Mesenchymal stem cell (in vitro differentiated cells and primary cell): ENCODE data around the gene CCNA1. TPM values are rescaled to one million over a fixed set of nuclear protein-coding genes. Genes with fewer than 3 reads are reported as not detected.
A peak's percentile ranks its signal among the peaks of the same experiment; 100 is the strongest.

Experiments
- DNase-seq: peaks from one replicate; pipeline ENCODE4 v3.0.0-alpha.2; 2013
- H2AFZ ChIP-seq: one replicate; pipeline ENCODE4 v1.6.1; 2013; ENCODE audit warnings: low read depth, mild to moderate bottlenecking, control low read depth, inconsistent platforms, low read length, moderate library complexity
- H2AK5ac ChIP-seq: 2 replicates; pipeline ENCODE4 v1.6.1; 2013; ENCODE audit warnings: low read length, moderate library complexity, mild to moderate bottlenecking, inconsistent platforms; ENCODE audit not compliant: severe bottlenecking
- H2BK120ac ChIP-seq: one replicate; pipeline ENCODE4 v1.6.1; 2013; ENCODE audit warnings: low read depth, mild to moderate bottlenecking, inconsistent platforms, low read length, moderate library complexity
- H2BK12ac ChIP-seq, 2 experiments: one replicate each; pipeline ENCODE4 v1.6.1; 2013; ENCODE audit warnings: inconsistent platforms in 2 of 2, low read length in 2 of 2, mild to moderate bottlenecking in 2 of 2, moderate library complexity in 2 of 2, control low read depth in 1 of 2
- H2BK15ac ChIP-seq: one replicate; pipeline ENCODE4 v1.6.1; 2013; ENCODE audit warnings: mild to moderate bottlenecking, low read depth, inconsistent platforms; ENCODE audit not compliant: poor library complexity, severe bottlenecking
- H2BK5ac ChIP-seq: 2 replicates; pipeline ENCODE4 v1.6.1; 2013; ENCODE audit warnings: low read depth, mild to moderate bottlenecking, low read length, control low read depth, inconsistent platforms; ENCODE audit not compliant: poor library complexity, severe bottlenecking
- H3K14ac ChIP-seq, 2 experiments: one replicate each; pipeline ENCODE4 v1.6.1; 2013; ENCODE audit warnings: inconsistent platforms in 2 of 2, low read length in 2 of 2, control low read depth in 1 of 2, mild to moderate bottlenecking in 1 of 2, moderate library complexity in 1 of 2
- H3K18ac ChIP-seq, 2 experiments: one replicate each; pipeline ENCODE4 v1.6.1; 2013; ENCODE audit warnings: inconsistent platforms in 2 of 2, low read length in 2 of 2, control low read depth in 1 of 2, low read depth in 1 of 2, mild to moderate bottlenecking in 1 of 2
- H3K23ac ChIP-seq, 2 experiments: one replicate each; pipeline ENCODE4 v1.6.1; 2013; ENCODE audit warnings: inconsistent platforms in 2 of 2, low read length in 2 of 2, mild to moderate bottlenecking in 2 of 2, moderate library complexity in 2 of 2, control low read depth in 1 of 2
- H3K27ac ChIP-seq: 2 replicates; pipeline ENCODE4 v1.5.1; 2013; ENCODE audit warnings: mild to moderate bottlenecking, moderate library complexity, low read length, control low read depth, inconsistent platforms; ENCODE audit not compliant: poor library complexity, severe bottlenecking
- H3K27me3 ChIP-seq, 2 experiments: 2 replicates each; pipeline versions ENCODE4 v1.6.1 to v1.7.0; 2013; ENCODE audit warnings: low read length in 2 of 2, mild to moderate bottlenecking in 2 of 2, moderate library complexity in 2 of 2, control low read depth in 1 of 2, inconsistent platforms in 1 of 2; ENCODE audit not compliant: control insufficient read depth in 1 of 2, insufficient read depth in 1 of 2
- H3K36me3 ChIP-seq, 2 experiments: 2 replicates each; pipeline versions ENCODE4 v1.6.1 to v1.7.0; 2013; ENCODE audit warnings: low read length in 2 of 2, control low read depth in 1 of 2, inconsistent platforms in 1 of 2, low read depth in 1 of 2, mild to moderate bottlenecking in 1 of 2; ENCODE audit not compliant: insufficient read depth in 2 of 2, control insufficient read depth in 1 of 2
- H3K4ac ChIP-seq, 2 experiments: one replicate each; pipeline ENCODE4 v1.6.1; 2013; ENCODE audit warnings: inconsistent platforms in 2 of 2, low read length in 2 of 2, mild to moderate bottlenecking in 2 of 2, moderate library complexity in 2 of 2, control low read depth in 1 of 2, low read depth in 1 of 2
- H3K4me1 ChIP-seq: 2 replicates; pipeline ENCODE4 v1.6.1; 2013; ENCODE audit warnings: low read depth, low read length, control low read depth; ENCODE audit not compliant: control insufficient read depth, insufficient read depth
- H3K4me2 ChIP-seq: 2 replicates; pipeline ENCODE4 v1.6.1; 2013; ENCODE audit warnings: low read length, mild to moderate bottlenecking, inconsistent platforms; ENCODE audit not compliant: poor library complexity, severe bottlenecking
- H3K4me3 ChIP-seq, 2 experiments: 2 replicates each; pipeline versions ENCODE4 v1.5.1 to v1.7.0; 2013; ENCODE audit warnings: low read length in 2 of 2, mild to moderate bottlenecking in 2 of 2, control low read depth in 1 of 2, low read depth in 1 of 2; ENCODE audit not compliant: insufficient read depth in 1 of 2
- H3K79me1 ChIP-seq: replicated peaks from 2 replicates; pipeline ENCODE4 v1.6.1; 2013; ENCODE audit warnings: mild to moderate bottlenecking, control low read depth, low read length, inconsistent platforms; ENCODE audit not compliant: poor library complexity, severe bottlenecking
- H3K9ac ChIP-seq: 2 replicates; pipeline ENCODE4 v1.7.0; 2013; ENCODE audit warnings: mild to moderate bottlenecking, low read length, moderate library complexity
- H3K9me3 ChIP-seq: 2 replicates; pipeline ENCODE4 v1.7.0; 2013; ENCODE audit warnings: mild to moderate bottlenecking, low read length; ENCODE audit not compliant: control insufficient read depth
- H4K8ac ChIP-seq: one replicate; pipeline ENCODE4 v1.6.1; 2013; ENCODE audit warnings: inconsistent platforms, mild to moderate bottlenecking, low read length, moderate library complexity
- H4K91ac ChIP-seq: one replicate; pipeline ENCODE4 v1.6.1; 2013; ENCODE audit warnings: mild to moderate bottlenecking, low read length, inconsistent platforms
- WGBS: methylation state at CpG from one replicate; pipeline ENCODE4 v1.1.7; 2013; ENCODE audit warnings: mixed read lengths; 5-methylcytosine and 5-hydroxymethylcytosine counted together
- polyA plus RNA-seq, 2 experiments: library from polyadenylated mRNA; stranded (reverse); fragments of 200-250 nt; gene quantifications; one replicate each; pipeline ENCODE4 v1.2.3, GENCODE V29; 2013

Gene CCNA1
- 0.06 TPM for polyA plus RNA-seq (2013, experiment 1 of 2)
- polyA plus RNA-seq (2013, experiment 2 of 2) = 0.03 TPM

DNA sequence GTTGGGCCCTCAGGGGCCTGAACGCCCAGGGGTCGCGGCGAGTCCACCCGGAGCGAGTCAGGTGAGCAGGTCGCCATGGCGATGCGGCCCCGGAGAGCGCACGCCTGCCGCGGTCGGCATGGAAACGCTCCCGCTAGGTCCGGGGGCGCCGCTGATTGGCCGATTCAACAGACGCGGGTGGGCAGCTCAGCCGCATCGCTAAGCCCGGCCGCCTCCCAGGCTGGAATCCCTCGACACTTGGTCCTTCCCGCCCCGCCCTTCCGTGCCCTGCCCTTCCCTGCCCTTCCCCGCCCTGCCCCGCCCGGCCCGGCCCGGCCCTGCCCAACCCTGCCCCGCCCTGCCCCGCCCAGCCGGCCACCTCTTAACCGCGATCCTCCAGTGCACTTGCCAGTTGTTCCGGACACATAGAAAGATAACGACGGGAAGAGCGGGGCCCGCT lies at the start of gene CCNA1:
Gene CCNA1 (plus strand): TSS at position 390 of the 439 bp plus-strand sequence. CDS start 562 bp downstream, outside the sequence.
- Histone ChIP-seq H3K14ac (peak within 1 kb of the TSS in 1 of 2 experiments; percentile 58), H3K9me3 (no peaks in the 10 kb centered on the region), H3K79me1 (no peaks in the 10 kb centered on the region), H3K27me3 (peaks cover 39 to 45% of the 10 kb centered on the region in 2 experiments), H3K36me3 (no peaks in the 10 kb centered on the region), H3K4me1 (peaks cover 20% of the 10 kb centered on the region), H3K18ac (no peak within 1 kb of the TSS), H2AK5ac (no peak within 1 kb of the TSS), H3K9ac (peak within 1 kb of the TSS; percentile 32), H2BK5ac (no peak within 1 kb of the TSS), H2BK120ac (no peak within 1 kb of the TSS), H2AFZ (no peak within 1 kb of the TSS), H2BK12ac (no peak within 1 kb of the TSS), H4K8ac (no peak within 1 kb of the TSS), H3K27ac (no peak within 1 kb of the TSS), H3K23ac (no peak within 1 kb of the TSS), H2BK15ac (no peak within 1 kb of the TSS), H3K4me2 (peak within 1 kb of the TSS; percentile 100), H3K4ac (no peak within 1 kb of the TSS), H3K4me3 (peak within 1 kb of the TSS; percentile 56 to 73), H4K91ac (no peak within 1 kb of the TSS)
- no peak for DNase-seq
- 2% methylated on average over 37 of the region's 46 CpGs for WGBS

DNA sequence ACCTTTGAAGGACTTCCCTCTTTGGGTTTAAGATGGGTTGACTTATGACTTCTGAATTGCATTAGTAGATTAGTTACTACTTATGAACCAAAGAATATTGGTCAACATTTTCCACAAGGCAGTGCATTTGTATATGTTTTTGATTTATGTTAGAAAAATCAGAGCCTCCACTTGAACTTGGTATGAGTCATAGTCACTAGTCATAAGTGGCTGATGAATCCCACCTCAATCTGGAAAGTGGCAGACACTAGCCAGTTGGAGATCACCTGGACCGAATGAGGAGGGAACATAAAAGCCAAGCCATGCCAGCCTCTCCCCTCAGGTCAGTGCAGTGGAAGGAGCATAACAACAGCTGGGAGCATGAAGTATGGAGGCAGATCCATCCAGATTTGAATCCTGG lies 46.8 kb upstream of the CCNA1 start:
- WGBS = 78% methylated on average over 1 of the region's 1 CpG

DNA sequence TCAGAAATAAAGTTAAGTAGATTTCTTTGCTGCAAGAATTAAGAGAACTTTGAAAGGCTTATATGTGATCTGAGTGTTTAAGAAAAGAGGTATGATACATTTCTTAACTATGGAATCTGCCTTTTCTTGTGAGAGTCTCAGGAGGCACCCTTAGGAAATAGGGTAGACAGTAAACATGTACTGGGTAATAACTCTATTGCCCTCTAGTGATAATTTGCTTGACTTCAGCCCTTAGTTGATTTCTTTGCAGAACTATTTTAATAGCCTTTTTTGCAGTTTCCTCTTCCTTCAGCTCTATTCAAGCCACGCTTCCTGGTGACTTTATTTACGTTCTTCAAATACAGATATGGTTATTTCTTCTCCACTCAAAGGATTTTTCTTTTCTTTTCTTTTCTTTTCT lies 37.0 kb upstream of the CCNA1 start:
- H3K27me3 ChIP-seq = no peaks in the 10 kb centered on the region
- no peak overlapping the region for H4K91ac ChIP-seq
- peak; percentile 46 for DNase-seq
- no peak overlapping the region for H3K4me2 ChIP-seq
- H2AFZ ChIP-seq = no peak overlapping the region
- H3K9ac ChIP-seq = peak overlapping the region; percentile 41
- H3K4me3 ChIP-seq = no peak overlapping the region
- H4K8ac ChIP-seq = no peak overlapping the region
- no peaks in the 10 kb centered on the region for H3K36me3 ChIP-seq
- no CpG with 5 or more reads among the region's 2 CpGs for WGBS
- no peak overlapping the region for H2BK15ac ChIP-seq
- H2AK5ac ChIP-seq = no peak overlapping the region
- H3K4me1 ChIP-seq = no peaks in the 10 kb centered on the region
- no peaks in the 10 kb centered on the region for H3K79me1 ChIP-seq
- no peak overlapping the region for H3K27ac ChIP-seq
- H3K23ac ChIP-seq = no peak overlapping the region
- no peaks in the 10 kb centered on the region for H3K9me3 ChIP-seq
- no peak overlapping the region for H3K18ac ChIP-seq
- no peak overlapping the region for H2BK12ac ChIP-seq
- H2BK120ac ChIP-seq = no peak overlapping the region
- no peak overlapping the region for H3K14ac ChIP-seq
- H2BK5ac ChIP-seq = no peak overlapping the region
- no peak overlapping the region for H3K4ac ChIP-seq

More for the DNA sequence above, 46.8 kb upstream of the CCNA1 start:
- Histone ChIP-seq H3K4me3 (no peak overlapping the region), H4K91ac (no peak overlapping the region), H2BK15ac (no peak overlapping the region), H3K18ac (no peak overlapping the region), H2BK5ac (no peak overlapping the region), H3K27ac (no peak overlapping the region), H3K27me3 (peaks cover 0 to 5% of the 10 kb centered on the region in 2 experiments), H3K4me2 (no peak overlapping the region), H3K23ac (no peak overlapping the region), H2AFZ (no peak overlapping the region), H2AK5ac (no peak overlapping the region), H3K9me3 (no peaks in the 10 kb centered on the region), H2BK12ac (no peak overlapping the region), H3K4me1 (peaks cover 4% of the 10 kb centered on the region), H3K36me3 (no peaks in the 10 kb centered on the region), H3K4ac (no peak overlapping the region), H3K9ac (no peak overlapping the region), H2BK120ac (no peak overlapping the region), H4K8ac (no peak overlapping the region), H3K14ac (no peak overlapping the region), H3K79me1 (no peaks in the 10 kb centered on the region)
- peak; percentile 11 for DNase-seq

DNA sequence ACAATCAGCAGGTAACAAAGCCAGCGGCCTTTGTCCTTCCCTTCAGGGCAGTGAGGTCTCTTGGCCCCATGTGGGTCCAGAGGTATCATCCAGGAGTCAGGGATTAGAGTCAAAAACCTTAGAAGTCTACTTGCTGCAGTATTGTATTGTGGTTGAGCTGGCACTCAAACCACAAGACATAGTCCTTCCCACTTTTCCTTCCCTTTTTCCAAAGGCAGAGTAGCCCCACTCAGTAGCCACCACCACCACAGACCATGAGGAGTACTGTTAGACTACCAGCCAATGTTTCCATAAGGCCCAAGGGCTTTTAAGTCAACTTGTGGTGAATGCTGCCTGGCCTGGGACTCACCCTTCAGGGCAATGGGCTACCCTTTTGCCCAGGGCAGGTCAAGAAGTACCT lies 27.1 kb upstream of the CCNA1 start:
- Histone ChIP-seq H2BK15ac (no peak overlapping the region), H3K27ac (no peak overlapping the region), H3K9me3 (no peaks in the 10 kb centered on the region), H3K4me2 (no peak overlapping the region), H2BK5ac (no peak overlapping the region), H3K4ac (no peak overlapping the region), H3K27me3 (no peaks in the 10 kb centered on the region), H4K8ac (no peak overlapping the region), H3K79me1 (no peaks in the 10 kb centered on the region), H3K9ac (no peak overlapping the region), H3K4me1 (no peaks in the 10 kb centered on the region), H2AK5ac (no peak overlapping the region), H3K18ac (no peak overlapping the region), H2BK12ac (no peak overlapping the region), H2AFZ (no peak overlapping the region), H3K4me3 (no peak overlapping the region), H2BK120ac (no peak overlapping the region), H3K23ac (no peak overlapping the region), H4K91ac (no peak overlapping the region), H3K36me3 (no peaks in the 10 kb centered on the region), H3K14ac (no peak overlapping the region)
- WGBS = 75% methylated on average over 1 of the region's 1 CpG
- no peak for DNase-seq
